Breast epithelium (tissue), 4 donors: ENCODE results near the gene EPHA8. TPM values are rescaled to one million over a fixed set of nuclear protein-coding genes. Genes with fewer than 3 reads are reported as not detected.

Experiments
- DNase-seq, 2 donors: peaks; one replicate each; pipeline ENCODE4 v3.0.0-alpha.2; 2019; ENCODE audit warnings: low spot score in 2 of 2
- H3K27ac ChIP-seq, 2 donors: fragments of 200-600 bp; sonication (generic) in 1 of 2; one replicate each; pipeline ENCODE4 v1.5.1; 2016 to 2019; ENCODE audit warnings: mild to moderate bottlenecking in 1 of 2
- H3K27me3 ChIP-seq, 2 donors: fragments of 200-600 bp; sonication (generic) in 1 of 2; one replicate each; pipeline versions ENCODE4 v1.5.1 to v1.6.0; 2017 to 2019; ENCODE audit warnings: control low read depth in 1 of 2, mild to moderate bottlenecking in 1 of 2
- H3K36me3 ChIP-seq: fragments of 200-600 bp; one replicate; pipeline ENCODE4 v1.5.1; 2019
- H3K4me1 ChIP-seq, 2 donors: fragments of 200-600 bp; sonication (generic); one replicate each; pipeline ENCODE4 v1.5.1; 2016 to 2019; ENCODE audit warnings: control low read depth in 1 of 2
- H3K4me3 ChIP-seq, 3 donors: fragments of 200-600 bp; sonication (generic); 1 replicate in 2 of 3; 2 replicates in 1 of 3; pipeline ENCODE4 v1.5.1; 2016 to 2019; ENCODE audit warnings: mild to moderate bottlenecking in 3 of 3, moderate library complexity in 2 of 3
- H3K9me3 ChIP-seq, 2 donors: fragments of 200-600 bp; sonication (generic) in 1 of 2; one replicate each; pipeline ENCODE4 v1.5.1; 2016 to 2019; ENCODE audit warnings: control low read depth in 1 of 2
- CTCF ChIP-seq, 3 donors: fragments of 450-650 bp; IDR thresholded peaks; one replicate each; pipeline ENCODE4 v1.5.1; 2016 to 2017; ENCODE audit warnings: antibody characterized with exemption in 3 of 3, mild to moderate bottlenecking in 3 of 3, moderate library complexity in 3 of 3
- POLR2A ChIP-seq: fragments of 450-650 bp; IDR thresholded peaks from one replicate; pipeline ENCODE4 v1.6.1; 2016; ENCODE audit warnings: antibody characterized with exemption, mild to moderate bottlenecking, moderate library complexity
- POLR2AphosphoS5 ChIP-seq, 3 donors: sonication (generic); formaldehyde crosslinking; IDR thresholded peaks; one replicate each; pipeline ENCODE4 v1.6.1; 2017; ENCODE audit warnings: antibody characterized with exemption in 3 of 3
- intact Hi-C: fragments of 100-400 bp; cut with DNase I; formaldehyde crosslinking; loops from one replicate; pipeline ENCODE4 v1.15.1; 2023; ENCODE audit warnings: low total_unique reads
- total RNA-seq, 3 donors: library from RNA; depleted of rRNA; stranded (reverse); fragments of >200 nt; gene quantifications; one replicate each; pipeline ENCODE4 v1.1.0, GENCODE V29; 2016

Gene EPHA8
- total RNA-seq, 3 donors from 2014 or later, result not detected

GRCh38 chr1:22535399-22535798 is 27.9 kb upstream of the EPHA8 start:
- Histone ChIP-seq H3K9me3 (no peaks in the 10 kb centered on the region), H3K27me3 (no peaks in the 10 kb centered on the region), H3K27ac (no peak overlapping the region), H3K36me3 (no peaks in the 10 kb centered on the region), H3K4me3 (no peak overlapping the region), H3K4me1 (no peaks in the 10 kb centered on the region)
- intact Hi-C loops, result no loop called here
- no peak for DNase-seq
- no peak for TF ChIP-seq CTCF (IDR thresholded peaks at IDR 0.05)
- no peak for TF ChIP-seq POLR2AphosphoS5 (IDR thresholded peaks at IDR 0.05)
- no peak for TF ChIP-seq POLR2A

- Histone ChIP-seq H3K4me3 (no peak overlapping the region), H3K9me3 (no peaks in the 10 kb centered on the region), H3K27me3 (no peaks in the 10 kb centered on the region), H3K27ac (no peak overlapping the region), H3K4me1 (no peaks in the 10 kb centered on the region), H3K36me3 (no peaks in the 10 kb centered on the region)
- intact Hi-C loops, result no loop called here
- no peak for TF ChIP-seq CTCF (IDR thresholded peaks at IDR 0.05)
- TF ChIP-seq POLR2A, result no peak
- no peak for TF ChIP-seq POLR2AphosphoS5 (IDR thresholded peaks at IDR 0.05)
- DNase-seq, result no peak
Measured at GRCh38 chr1:22536506-22536905, 26.8 kb upstream of the EPHA8 start.

GRCh38 chr1:22537441-22538139 is 25.7 kb upstream of the EPHA8 start:
- TF ChIP-seq POLR2A, result no peak
- TF ChIP-seq CTCF (IDR thresholded peaks at IDR 0.05), result no peak
- no peak for TF ChIP-seq POLR2AphosphoS5 (IDR thresholded peaks at IDR 0.05)
- Histone ChIP-seq H3K4me1 (no peaks in the 10 kb centered on the region), H3K27me3 (no peaks in the 10 kb centered on the region), H3K27ac (no peak overlapping the region), H3K9me3 (no peaks in the 10 kb centered on the region), H3K36me3 (no peaks in the 10 kb centered on the region), H3K4me3 (no peak overlapping the region)
- intact Hi-C loops, result no loop called here
- DNase-seq, result no peak

- Histone ChIP-seq H3K27ac (no peak overlapping the region), H3K36me3 (no peaks in the 10 kb centered on the region), H3K9me3 (no peaks in the 10 kb centered on the region), H3K4me1 (no peaks in the 10 kb centered on the region), H3K4me3 (no peak overlapping the region), H3K27me3 (peaks cover 0 to 12% of the 10 kb centered on the region in 2 donors)
- TF ChIP-seq CTCF (IDR thresholded peaks at IDR 0.05) (no peak), POLR2A (no peak), POLR2AphosphoS5 (IDR thresholded peaks at IDR 0.05) (no peak)
- no peak for DNase-seq
- intact Hi-C loops, result no loop called here
Measured at GRCh38 chr1:22539510-22540118, 23.7 kb upstream of the EPHA8 start.

GRCh38 chr1:22540337-22540736 is 23.0 kb upstream of the EPHA8 start:
- no peaks in the 10 kb centered on the region for H3K4me1 ChIP-seq
- peaks cover 0 to 18% of the 10 kb centered on the region in 2 donors for H3K27me3 ChIP-seq
- DNase-seq, result no peak
- TF ChIP-seq POLR2A (no peak), CTCF (IDR thresholded peaks at IDR 0.05) (no peak), POLR2AphosphoS5 (IDR thresholded peaks at IDR 0.05) (no peak)
- no peak overlapping the region for H3K4me3 ChIP-seq
- H3K9me3 ChIP-seq, result no peaks in the 10 kb centered on the region
- no peak overlapping the region for H3K27ac ChIP-seq
- no peaks in the 10 kb centered on the region for H3K36me3 ChIP-seq
- intact Hi-C loops, result no loop called here
